Skeletal muscle tissue (tissue), 4 donors: ENCODE results near the gene ADAMTSL1. TPM values are rescaled to one million over a fixed set of nuclear protein-coding genes. Genes with fewer than 3 reads are reported as not detected.

Experiments
- H3K27ac ChIP-seq: one replicate; pipeline ENCODE4 v1.7.0; 2013; ENCODE audit warnings: mild to moderate bottlenecking, low read depth, low read length, inconsistent platforms
- H3K27me3 ChIP-seq, 3 donors: one replicate each; pipeline ENCODE4 v1.7.0; 2013; ENCODE audit warnings: low read length in 3 of 3; ENCODE audit not compliant: control insufficient read depth in 3 of 3, insufficient read depth in 3 of 3
- H3K36me3 ChIP-seq, 3 donors: one replicate each; pipeline ENCODE4 v1.7.0; 2013; ENCODE audit warnings: low read length in 3 of 3; ENCODE audit not compliant: control insufficient read depth in 3 of 3, insufficient read depth in 3 of 3
- H3K4me1 ChIP-seq, 3 donors: one replicate each; pipeline ENCODE4 v1.7.0; 2013; ENCODE audit warnings: low read length in 3 of 3, mild to moderate bottlenecking in 3 of 3; ENCODE audit not compliant: control insufficient read depth in 3 of 3, insufficient read depth in 3 of 3
- H3K4me3 ChIP-seq, 3 donors: one replicate each; pipeline ENCODE4 v1.7.0; 2013; ENCODE audit warnings: low read length in 3 of 3
- H3K9ac ChIP-seq, 3 donors: one replicate each; pipeline ENCODE4 v1.7.0; 2013; ENCODE audit warnings: low read length in 3 of 3, mild to moderate bottlenecking in 3 of 3, moderate library complexity in 2 of 3, low read depth in 1 of 3
- H3K9me3 ChIP-seq, 3 donors: one replicate each; pipeline ENCODE4 v1.7.0; 2013; ENCODE audit warnings: low read length in 3 of 3; ENCODE audit not compliant: control insufficient read depth in 3 of 3
- total RNA-seq: library from RNA; depleted of rRNA; stranded (reverse); fragments of >200 nt; gene quantifications from one replicate; pipeline ENCODE4 v1.2.3, GENCODE V29; 2014
- donor health status: Osteomylitis.

ADAMTSL1 gene
- total RNA-seq, 1 donor from 2014 or later: 18.3 TPM

DNA sequence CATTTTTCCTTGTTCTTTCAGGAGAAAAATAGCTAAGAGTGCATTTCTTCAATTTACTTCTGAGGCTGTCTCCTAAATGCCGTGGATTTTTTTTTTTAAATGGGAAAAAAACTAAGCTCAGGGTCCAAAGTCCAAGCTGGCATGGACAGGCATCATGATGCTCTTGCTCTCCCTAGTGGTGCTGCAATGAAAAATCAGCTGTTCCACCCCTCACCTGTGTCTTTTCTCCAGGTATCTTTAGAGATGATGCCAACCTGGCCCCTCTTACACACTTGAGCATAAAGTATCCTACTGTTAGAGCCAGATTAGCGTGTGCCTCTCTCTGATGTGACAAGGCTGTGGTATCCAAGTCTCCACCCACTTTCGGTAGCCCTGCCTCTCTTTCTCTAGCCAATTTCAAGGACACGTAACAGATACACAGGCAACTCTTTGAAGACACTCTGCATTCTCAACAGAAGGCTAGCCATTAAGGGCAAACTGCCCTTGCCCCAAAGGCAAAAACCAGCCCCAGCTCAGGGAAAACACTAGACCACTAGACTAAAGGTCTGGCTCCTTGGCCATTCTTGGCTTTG is 350.2 kb downstream of the ADAMTSL1 start:
- no peak overlapping the region for H3K9ac ChIP-seq
- no peak overlapping the region for H3K4me3 ChIP-seq
- no peaks in the 10 kb centered on the region for H3K36me3 ChIP-seq
- no peaks in the 10 kb centered on the region for H3K9me3 ChIP-seq
- peaks cover 2 to 6% (median 4%) of the 10 kb centered on the region in 3 donors for H3K4me1 ChIP-seq
- H3K27me3 ChIP-seq: no peaks in the 10 kb centered on the region
- H3K27ac ChIP-seq: no peak overlapping the region

DNA sequence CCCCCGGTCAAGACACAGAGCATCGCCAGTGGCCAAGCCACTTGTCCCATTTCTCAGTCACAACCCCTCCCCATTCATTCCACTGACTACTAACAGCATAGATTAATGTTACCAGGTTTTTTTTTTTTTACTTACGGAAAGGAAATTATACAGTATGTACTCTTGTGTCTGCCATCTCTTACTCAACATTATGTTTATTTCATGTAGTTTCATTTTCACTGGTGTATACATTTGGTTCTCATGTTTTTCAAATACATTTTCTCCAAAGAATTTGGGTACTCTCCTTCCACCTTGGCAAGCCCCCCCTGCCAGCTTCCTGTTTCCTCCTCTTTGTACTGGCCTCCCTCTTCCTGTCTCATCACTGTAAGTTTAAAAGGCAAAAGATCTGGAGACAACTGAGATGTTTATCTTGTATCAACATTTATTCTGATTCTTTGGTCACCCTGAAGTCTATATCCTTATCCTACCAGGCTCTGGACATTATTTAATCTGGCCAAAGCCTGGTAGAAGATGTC is 351.8 kb downstream of the ADAMTSL1 start:
- Histone ChIP-seq H3K4me3 (no peak overlapping the region), H3K4me1 (peaks cover 2 to 6% (median 4%) of the 10 kb centered on the region in 3 donors), H3K9me3 (no peaks in the 10 kb centered on the region), H3K27me3 (no peaks in the 10 kb centered on the region), H3K36me3 (no peaks in the 10 kb centered on the region), H3K9ac (no peak overlapping the region), H3K27ac (no peak overlapping the region)

DNA sequence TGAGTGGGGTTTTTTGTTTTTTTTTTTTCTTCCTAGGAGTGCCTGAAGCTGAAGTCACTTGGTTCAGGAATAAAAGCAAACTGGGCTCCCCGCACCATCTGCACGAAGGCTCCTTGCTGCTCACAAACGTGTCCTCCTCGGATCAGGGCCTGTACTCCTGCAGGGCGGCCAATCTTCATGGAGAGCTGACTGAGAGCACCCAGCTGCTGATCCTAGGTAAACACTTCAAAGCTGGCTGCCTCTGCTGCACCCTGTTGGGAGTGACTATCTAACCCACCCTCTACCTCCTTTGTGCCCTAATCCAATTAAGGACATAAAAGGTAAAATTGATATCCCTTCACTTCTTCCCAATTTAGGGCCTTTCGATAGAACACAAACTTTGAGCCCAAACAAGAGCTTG is 352.3 kb downstream of the ADAMTSL1 start:
- H3K9ac ChIP-seq: no peak overlapping the region
- H3K36me3 ChIP-seq: no peaks in the 10 kb centered on the region
- H3K9me3 ChIP-seq: no peaks in the 10 kb centered on the region
- H3K4me3 ChIP-seq: no peak overlapping the region
- peaks cover 2 to 6% (median 4%) of the 10 kb centered on the region in 3 donors for H3K4me1 ChIP-seq
- no peaks in the 10 kb centered on the region for H3K27me3 ChIP-seq
- H3K27ac ChIP-seq: no peak overlapping the region

DNA sequence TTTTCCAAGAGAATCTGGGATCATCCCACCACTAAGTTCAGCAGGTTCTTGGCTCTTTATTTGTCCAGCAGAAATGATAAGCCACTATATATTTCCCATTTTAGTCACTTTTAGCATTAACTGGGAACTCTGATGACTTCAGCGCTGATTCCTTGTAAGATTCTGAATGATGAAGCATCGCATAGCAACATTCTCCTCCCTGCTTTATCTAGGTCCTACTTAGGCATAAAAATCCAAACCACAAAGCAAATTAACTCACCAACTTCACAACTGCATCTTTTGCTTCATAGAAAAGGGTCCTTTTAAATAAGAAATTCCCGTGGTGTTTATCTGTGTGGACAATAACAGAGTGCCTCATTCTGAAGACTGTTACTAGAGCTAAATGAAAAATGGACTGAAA is 355.1 kb downstream of the ADAMTSL1 start:
- H3K36me3 ChIP-seq: no peaks in the 10 kb centered on the region
- H3K9me3 ChIP-seq: no peaks in the 10 kb centered on the region
- H3K4me3 ChIP-seq: no peak overlapping the region
- peaks cover 2 to 6% (median 4%) of the 10 kb centered on the region in 3 donors for H3K4me1 ChIP-seq
- no peak overlapping the region for H3K27ac ChIP-seq
- no peaks in the 10 kb centered on the region for H3K27me3 ChIP-seq
- no peak overlapping the region for H3K9ac ChIP-seq

DNA sequence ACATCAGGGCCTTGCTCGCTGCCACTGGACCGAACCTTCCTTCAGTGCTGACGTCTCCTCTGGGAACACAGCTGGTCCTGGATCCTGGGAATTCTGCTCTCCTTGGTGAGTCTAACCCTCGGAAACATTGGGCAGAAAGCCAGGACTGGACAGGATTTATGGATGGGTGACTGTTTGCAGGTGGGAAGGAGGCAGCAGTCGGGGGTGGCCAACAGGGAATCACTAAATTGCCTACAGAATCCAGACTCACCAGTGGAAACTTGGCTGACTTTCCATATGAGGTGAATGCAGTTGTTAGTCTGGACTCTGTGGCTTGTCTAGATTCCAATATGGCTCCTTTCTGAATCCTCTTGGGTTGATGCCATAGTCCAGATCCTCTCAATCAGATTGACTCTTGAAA is 355.9 kb downstream of the ADAMTSL1 start:
- Histone ChIP-seq H3K4me1 (peaks cover 2 to 5% (median 3%) of the 10 kb centered on the region in 3 donors), H3K4me3 (no peak overlapping the region), H3K36me3 (no peaks in the 10 kb centered on the region), H3K27me3 (no peaks in the 10 kb centered on the region), H3K27ac (no peak overlapping the region), H3K9ac (no peak overlapping the region), H3K9me3 (no peaks in the 10 kb centered on the region)

DNA sequence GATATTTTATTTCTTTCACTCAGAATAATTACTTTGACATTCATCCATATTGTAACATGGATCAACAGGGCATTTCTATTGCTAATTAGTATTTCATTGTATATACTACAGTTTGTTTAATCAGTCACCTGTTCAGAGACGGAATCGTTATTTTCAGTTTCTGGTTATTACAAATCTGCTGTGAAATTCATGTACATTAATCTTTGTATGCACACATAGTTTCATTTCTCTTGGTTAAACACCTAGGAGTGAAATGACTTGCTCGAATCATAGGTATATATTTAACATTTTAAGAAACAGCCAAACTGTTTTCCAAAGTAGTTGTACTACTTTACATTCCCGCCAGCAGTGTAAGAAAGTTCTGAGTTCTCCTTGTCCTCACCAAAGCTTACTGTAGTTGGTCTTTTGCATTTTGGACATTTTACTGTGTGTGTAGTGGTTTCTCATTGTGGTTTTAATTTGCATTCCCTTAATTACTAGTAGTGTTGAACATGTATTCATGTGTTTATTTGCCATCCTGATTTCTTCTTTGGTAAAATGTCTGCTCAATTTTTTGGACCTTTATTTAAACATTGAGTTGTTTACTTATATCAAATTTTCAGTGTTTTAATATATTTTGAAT is 360.9 kb downstream of the ADAMTSL1 start:
- Histone ChIP-seq H3K4me3 (no peak overlapping the region), H3K27me3 (no peaks in the 10 kb centered on the region), H3K9ac (no peak overlapping the region), H3K9me3 (no peaks in the 10 kb centered on the region), H3K36me3 (no peaks in the 10 kb centered on the region), H3K27ac (no peak overlapping the region), H3K4me1 (no peaks in the 10 kb centered on the region)

DNA sequence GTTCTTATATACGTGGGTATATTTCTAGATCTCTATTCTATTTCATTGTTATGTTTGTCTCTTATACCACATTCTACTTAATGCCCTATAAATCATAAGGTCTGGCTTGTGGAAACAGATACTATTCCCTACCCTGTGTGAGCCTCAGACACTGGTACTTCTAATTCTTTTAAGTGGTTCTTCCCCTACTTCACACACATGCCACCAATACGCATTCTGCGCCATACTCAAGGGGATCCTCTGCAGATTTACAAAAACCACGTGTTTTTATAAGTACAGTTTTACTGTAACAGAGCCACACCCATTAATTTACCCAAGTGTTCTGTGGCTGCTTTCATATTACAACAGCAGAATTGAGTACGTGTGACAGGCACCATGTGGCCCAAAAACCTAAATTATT is 363.4 kb downstream of the ADAMTSL1 start:
- no peaks in the 10 kb centered on the region for H3K36me3 ChIP-seq
- H3K4me1 ChIP-seq: no peaks in the 10 kb centered on the region
- H3K9ac ChIP-seq: no peak overlapping the region
- H3K27ac ChIP-seq: no peak overlapping the region
- H3K9me3 ChIP-seq: no peaks in the 10 kb centered on the region
- no peaks in the 10 kb centered on the region for H3K27me3 ChIP-seq
- H3K4me3 ChIP-seq: no peak overlapping the region

DNA sequence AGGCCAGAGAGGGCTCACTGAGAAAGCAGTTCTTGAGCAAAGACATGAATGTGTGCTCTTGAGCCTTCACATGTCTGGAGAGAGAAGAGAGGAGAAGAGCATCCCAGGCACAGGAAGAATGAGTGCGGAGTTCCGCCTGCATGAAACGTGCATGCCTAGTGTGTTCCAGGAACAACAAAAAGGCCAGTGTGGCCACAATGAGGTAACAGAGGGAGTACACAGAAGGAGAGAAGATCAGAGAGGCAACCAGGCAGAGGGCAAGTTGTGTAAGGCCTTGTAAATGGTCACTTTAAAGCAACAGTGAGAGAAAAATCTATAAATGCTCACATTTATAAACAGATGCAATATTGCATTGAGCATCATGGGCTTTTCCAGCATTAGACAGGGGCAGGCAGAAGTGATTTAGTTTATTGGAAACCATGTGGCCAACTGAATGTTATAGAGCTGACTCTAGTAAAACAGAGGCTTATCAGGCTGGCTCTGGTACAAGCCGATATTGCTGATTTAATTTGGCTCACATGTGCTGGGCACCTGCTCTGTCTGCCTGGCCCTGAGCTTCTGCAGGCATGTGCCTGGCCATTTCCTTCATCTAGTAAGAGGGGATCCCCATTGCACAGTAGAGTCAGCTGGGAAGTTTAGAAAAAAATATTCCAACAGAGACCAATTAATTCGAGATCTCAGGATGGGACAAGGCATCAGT is 373.8 kb downstream of the ADAMTSL1 start:
- Histone ChIP-seq H3K36me3 (no peaks in the 10 kb centered on the region), H3K27me3 (no peaks in the 10 kb centered on the region), H3K27ac (no peak overlapping the region), H3K4me1 (no peaks in the 10 kb centered on the region), H3K9ac (no peak overlapping the region), H3K4me3 (no peak overlapping the region), H3K9me3 (no peaks in the 10 kb centered on the region)

DNA sequence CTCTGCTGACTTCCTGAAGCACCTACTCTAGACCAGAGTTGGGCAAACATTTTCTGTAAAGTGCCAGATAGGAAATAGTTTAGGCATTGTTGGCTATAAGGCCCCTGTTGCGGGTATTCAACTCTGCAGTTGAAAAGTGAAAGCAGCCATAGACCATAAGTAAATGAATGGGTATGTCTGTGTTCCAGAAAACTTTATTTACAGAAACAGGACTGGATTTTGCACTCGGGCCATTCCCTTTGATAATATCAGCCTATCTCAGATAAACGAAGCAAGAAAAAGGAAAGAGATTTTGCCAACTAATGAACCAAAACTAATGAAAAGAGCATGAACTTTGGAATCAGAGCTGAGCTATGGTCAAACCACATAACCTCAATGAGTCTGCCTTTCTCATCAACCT is 374.7 kb downstream of the ADAMTSL1 start:
- Histone ChIP-seq H3K9me3 (no peaks in the 10 kb centered on the region), H3K4me3 (no peak overlapping the region), H3K27ac (no peak overlapping the region), H3K27me3 (no peaks in the 10 kb centered on the region), H3K9ac (no peak overlapping the region), H3K36me3 (no peaks in the 10 kb centered on the region), H3K4me1 (no peaks in the 10 kb centered on the region)

DNA sequence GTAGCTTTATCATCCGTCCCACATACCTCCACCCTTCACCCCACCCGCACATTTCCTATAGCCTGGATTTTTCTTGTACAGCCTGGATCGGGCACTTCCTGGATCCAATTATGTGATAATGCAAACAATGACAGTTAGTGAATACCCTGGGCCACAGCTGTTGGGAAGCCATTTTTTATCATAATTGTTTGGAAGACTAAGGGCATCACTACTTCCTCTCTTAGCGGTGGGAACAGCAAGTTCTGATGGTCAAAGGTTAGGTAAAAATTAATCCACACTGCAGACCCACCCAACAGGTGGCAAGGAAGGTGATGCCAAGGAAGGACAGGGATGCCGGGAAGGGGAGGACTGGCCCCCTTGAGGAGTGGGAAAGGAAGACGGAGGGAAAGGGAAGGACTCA is 375.3 kb downstream of the ADAMTSL1 start:
- Histone ChIP-seq H3K36me3 (no peaks in the 10 kb centered on the region), H3K4me3 (no peak overlapping the region), H3K4me1 (no peaks in the 10 kb centered on the region), H3K27me3 (no peaks in the 10 kb centered on the region), H3K9me3 (no peaks in the 10 kb centered on the region), H3K9ac (no peak overlapping the region), H3K27ac (no peak overlapping the region)
